HUES6 (cell line): ENCODE results near the gene SEC61A2.

Experiments used
- H3K27ac ChIP-seq: 2 replicates; pipeline ENCODE4 v1.7.0; 2013; ENCODE audit warnings: low read depth, mild to moderate bottlenecking, low read length, inconsistent platforms
- H3K27me3 ChIP-seq: 2 replicates; pipeline ENCODE4 v1.6.1; 2013; ENCODE audit warnings: low read length; ENCODE audit not compliant: control insufficient read depth, insufficient read depth
- H3K36me3 ChIP-seq: 2 replicates; pipeline ENCODE4 v1.6.1; 2013; ENCODE audit warnings: low read length; ENCODE audit not compliant: control insufficient read depth, insufficient read depth
- H3K4me1 ChIP-seq: 2 replicates; pipeline ENCODE4 v1.6.1; 2013; ENCODE audit warnings: low read length; ENCODE audit not compliant: control insufficient read depth, insufficient read depth
- H3K4me3 ChIP-seq: 2 replicates; pipeline ENCODE4 v1.5.1; 2013; ENCODE audit warnings: low read depth, low read length
- H3K9ac ChIP-seq: one replicate; pipeline ENCODE4 v1.6.1; 2013; ENCODE audit warnings: mild to moderate bottlenecking, low read length
- H3K9me3 ChIP-seq: 2 replicates; pipeline ENCODE4 v1.6.1; 2013; ENCODE audit warnings: low read depth, low read length; ENCODE audit not compliant: control insufficient read depth, insufficient read depth

SEC61A2 gene

DNA sequence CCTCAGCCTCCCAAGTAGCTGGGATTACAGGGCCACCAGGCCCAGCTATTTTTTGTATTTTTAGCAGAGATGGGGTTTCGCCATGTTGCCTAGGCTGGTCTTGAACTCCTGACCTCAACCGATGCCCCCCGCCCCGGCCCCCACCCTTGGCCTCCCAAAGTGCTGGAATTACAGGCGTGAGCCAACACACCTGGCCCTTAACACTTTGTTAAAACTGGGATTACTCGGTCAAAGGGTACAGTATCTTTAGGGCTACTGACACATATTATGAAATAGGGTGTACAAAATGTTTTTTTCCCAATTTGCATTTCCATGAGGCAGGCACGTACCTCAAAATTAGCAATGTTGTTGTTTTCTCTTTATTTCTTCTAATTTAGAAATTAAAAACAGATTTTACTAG lies 54.7 kb downstream of the SEC61A2 start:
- H3K4me1 ChIP-seq = peaks cover 20% of the 10 kb centered on the region
- H3K4me3 ChIP-seq = no peak overlapping the region
- no peak overlapping the region for H3K9ac ChIP-seq
- no peaks in the 10 kb centered on the region for H3K9me3 ChIP-seq
- H3K36me3 ChIP-seq = peaks cover 46% of the 10 kb centered on the region
- H3K27ac ChIP-seq = no peak overlapping the region
- no peaks in the 10 kb centered on the region for H3K27me3 ChIP-seq

DNA sequence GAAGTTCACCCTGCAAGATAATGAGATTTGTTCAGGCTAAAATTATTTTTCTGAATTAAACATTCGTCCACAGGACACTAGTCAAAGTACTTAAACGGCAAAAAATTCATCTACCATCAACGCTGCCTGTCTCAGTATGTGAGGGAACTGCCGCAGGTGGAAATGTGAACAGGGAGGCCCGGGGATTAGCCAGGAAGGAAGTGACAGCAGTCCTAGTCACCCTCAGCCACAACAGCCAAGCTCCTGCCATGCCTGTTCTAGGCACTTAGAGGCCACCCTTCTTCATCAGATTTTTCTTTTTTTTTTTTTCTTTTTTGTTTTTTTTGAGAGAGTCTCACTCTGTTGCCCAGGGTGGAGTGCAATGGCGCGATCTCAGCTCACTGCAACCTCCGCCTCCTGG lies 56.8 kb downstream of the SEC61A2 start:
- Histone ChIP-seq H3K9me3 (no peaks in the 10 kb centered on the region), H3K27me3 (no peaks in the 10 kb centered on the region), H3K4me3 (no peak overlapping the region), H3K27ac (no peak overlapping the region), H3K4me1 (peaks cover 5% of the 10 kb centered on the region; the same call in 1 of the 2 replicates), H3K9ac (no peak overlapping the region), H3K36me3 (peaks cover 39% of the 10 kb centered on the region)

DNA sequence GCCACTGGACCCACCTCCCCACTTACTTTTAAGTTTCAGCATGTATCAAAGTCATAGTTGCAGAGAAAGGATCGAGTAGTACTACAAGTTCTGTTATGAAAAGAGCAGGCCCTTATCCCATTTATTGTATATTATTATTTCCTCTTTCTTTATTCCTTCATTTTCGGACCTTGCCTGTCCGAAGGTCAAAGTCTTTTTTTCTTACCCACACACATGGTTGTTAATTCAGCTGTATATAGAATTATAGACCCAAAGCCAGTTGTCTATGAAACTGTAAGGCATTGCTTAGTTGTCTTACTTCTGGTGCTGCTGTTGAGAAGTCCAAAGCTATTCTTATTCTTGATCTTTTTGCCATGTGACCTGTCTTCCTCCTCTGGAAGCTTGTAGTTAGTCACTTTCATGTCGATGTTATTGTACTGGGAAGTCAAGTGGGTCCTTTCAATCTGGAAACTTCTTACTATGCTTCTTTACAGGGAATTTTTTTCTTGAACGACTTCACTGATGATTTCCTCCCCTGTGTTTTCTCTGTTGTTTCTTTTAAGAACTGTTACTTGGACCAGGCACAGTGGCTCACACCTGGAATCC lies 57.9 kb downstream of the SEC61A2 start:
- H3K4me1 ChIP-seq = 0 out of 2 replicates have a peak, but pooled peaks cover 4% of the 10 kb centered on the region
- H3K27me3 ChIP-seq = no peaks in the 10 kb centered on the region
- H3K9me3 ChIP-seq = no peaks in the 10 kb centered on the region
- peaks cover 45% of the 10 kb centered on the region for H3K36me3 ChIP-seq
- H3K9ac ChIP-seq = no peak overlapping the region
- no peak overlapping the region for H3K4me3 ChIP-seq
- no peak overlapping the region for H3K27ac ChIP-seq

DNA sequence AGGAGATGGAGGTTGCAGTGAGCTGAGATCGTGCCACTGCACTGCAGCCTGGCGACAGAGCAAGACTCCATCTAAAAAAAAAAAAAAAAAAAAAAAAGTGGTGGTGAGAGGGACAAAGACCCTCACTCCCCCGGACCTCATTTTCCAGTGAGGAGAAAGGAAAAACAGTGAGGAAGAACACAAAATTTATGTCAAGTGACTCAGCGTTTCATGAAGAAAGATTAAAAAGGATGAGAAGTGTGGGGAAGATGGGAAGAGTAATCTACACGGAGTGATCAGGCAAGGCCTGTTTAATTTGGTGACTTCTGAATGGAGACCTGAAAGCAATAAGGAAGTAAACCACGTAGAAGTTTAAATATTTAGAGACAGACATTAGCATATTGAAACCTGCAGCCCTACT lies 59.2 kb downstream of the SEC61A2 start:
- Histone ChIP-seq H3K4me1 (0 out of 2 replicates have a peak, but pooled peaks cover 4% of the 10 kb centered on the region), H3K27ac (no peak overlapping the region; the same call in 1 of the 2 replicates), H3K36me3 (peaks cover 42% of the 10 kb centered on the region), H3K4me3 (no peak overlapping the region), H3K9ac (no peak overlapping the region), H3K27me3 (no peaks in the 10 kb centered on the region), H3K9me3 (no peaks in the 10 kb centered on the region)

DNA sequence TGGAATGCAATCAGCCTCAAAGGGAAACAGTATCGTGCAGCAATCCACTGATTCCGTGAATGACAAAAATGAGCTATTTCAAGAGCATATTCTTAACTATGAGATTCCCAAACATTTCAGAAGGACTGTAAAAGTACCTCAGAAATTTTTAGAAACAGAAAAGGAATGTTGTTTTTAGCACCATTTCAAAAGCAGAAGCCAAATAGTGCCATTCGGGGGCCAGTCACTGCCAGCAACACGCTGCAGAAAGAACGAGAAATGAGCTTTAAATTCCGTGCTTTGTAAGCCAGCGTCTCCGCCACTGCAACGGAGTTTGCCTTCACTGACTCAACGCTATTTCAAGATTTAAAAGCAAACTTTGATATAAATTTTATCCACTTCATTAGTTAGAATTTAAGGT lies 59.9 kb downstream of the SEC61A2 start:
- H3K9ac ChIP-seq = no peak overlapping the region
- 0 out of 2 replicates have a peak, but pooled peaks cover 4% of the 10 kb centered on the region for H3K4me1 ChIP-seq
- no peaks in the 10 kb centered on the region for H3K9me3 ChIP-seq
- peak overlapping the region; percentile 41; the same call in 1 of the 2 replicates for H3K27ac ChIP-seq
- no peak overlapping the region for H3K4me3 ChIP-seq
- peaks cover 39% of the 10 kb centered on the region for H3K36me3 ChIP-seq
- H3K27me3 ChIP-seq = no peaks in the 10 kb centered on the region

DNA sequence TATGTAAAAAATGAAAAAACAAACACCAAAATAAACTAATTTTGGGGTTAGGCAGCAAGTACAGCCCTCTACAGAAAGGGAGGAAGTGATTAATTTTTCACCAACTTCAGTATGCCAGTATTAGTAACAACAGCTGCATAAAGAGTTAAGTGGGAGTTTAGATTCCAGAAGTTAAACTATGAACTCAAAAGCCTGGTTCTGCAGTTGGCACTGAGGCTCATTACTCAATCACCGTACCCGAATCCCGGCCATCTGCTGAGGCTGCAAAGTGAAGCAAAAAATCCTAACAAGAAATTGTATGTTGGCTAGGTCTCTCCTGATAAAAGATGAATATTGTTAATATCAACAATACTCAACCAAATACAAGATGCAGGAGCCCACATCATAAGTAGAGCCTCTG lies 62.2 kb downstream of the SEC61A2 start:
- H3K4me3 ChIP-seq = no peak overlapping the region
- no peak overlapping the region for H3K9ac ChIP-seq
- H3K27ac ChIP-seq = no peak overlapping the region
- peaks cover 19% of the 10 kb centered on the region for H3K36me3 ChIP-seq
- no peaks in the 10 kb centered on the region for H3K9me3 ChIP-seq
- H3K4me1 ChIP-seq = 0 out of 2 replicates have a peak, but pooled peaks cover 4% of the 10 kb centered on the region
- no peaks in the 10 kb centered on the region for H3K27me3 ChIP-seq

DNA sequence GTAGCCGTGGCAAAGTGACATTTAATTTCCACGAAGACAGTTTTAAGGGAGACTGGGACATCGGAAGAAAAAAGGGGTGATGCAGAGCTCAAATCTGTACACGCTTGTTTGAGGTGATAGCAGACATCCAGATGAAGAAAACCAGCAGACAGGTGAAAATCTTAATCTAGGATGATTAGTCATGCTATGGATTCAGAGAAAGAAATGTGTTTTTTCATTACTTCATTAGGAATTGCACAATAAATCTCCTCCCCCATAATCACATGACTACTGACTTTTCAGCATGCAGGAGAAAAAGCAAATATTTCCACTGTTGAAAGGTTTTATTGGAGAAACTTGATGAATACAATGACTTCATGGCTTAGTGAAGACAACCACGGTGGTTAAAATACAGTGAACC lies 63.7 kb downstream of the SEC61A2 start:
- Histone ChIP-seq H3K4me1 (0 out of 2 replicates have a peak, but pooled peaks cover 4% of the 10 kb centered on the region), H3K27me3 (no peaks in the 10 kb centered on the region), H3K27ac (no peak overlapping the region), H3K36me3 (peaks cover 10% of the 10 kb centered on the region), H3K4me3 (no peak overlapping the region), H3K9ac (no peak overlapping the region), H3K9me3 (no peaks in the 10 kb centered on the region)

DNA sequence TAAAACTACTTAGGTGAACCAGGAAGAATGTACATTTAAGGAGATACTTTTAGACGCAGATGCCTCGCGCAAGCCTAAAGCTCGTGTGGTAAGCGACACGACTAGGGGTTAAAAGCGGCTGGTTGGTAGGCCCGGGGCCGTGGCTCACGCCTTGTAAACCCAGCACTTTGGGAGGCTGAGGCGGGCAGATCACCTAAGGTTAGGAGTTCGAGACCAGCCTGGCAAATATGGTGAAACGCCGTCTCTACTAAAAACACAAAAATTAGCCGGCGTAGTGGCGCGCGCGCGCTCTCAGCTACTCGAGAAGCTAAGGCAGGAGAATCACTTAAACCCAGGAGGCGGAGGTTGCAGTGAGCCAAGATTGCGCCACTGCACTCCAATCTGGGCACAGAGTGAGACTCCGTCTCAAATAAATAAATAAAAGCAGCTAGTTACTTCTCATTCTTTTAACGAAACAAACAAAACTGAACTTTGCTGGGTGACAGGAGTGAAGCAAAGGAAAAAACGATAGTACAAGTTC lies 65.3 kb downstream of the SEC61A2 start:
- H3K4me1 ChIP-seq = no peaks in the 10 kb centered on the region
- H3K9me3 ChIP-seq = no peaks in the 10 kb centered on the region
- peak overlapping the region; percentile 94 for H3K9ac ChIP-seq
- H3K4me3 ChIP-seq = peak overlapping the region; percentile 88
- H3K36me3 ChIP-seq = peaks cover 21% of the 10 kb centered on the region
- H3K27ac ChIP-seq = peak overlapping the region; percentile 89
- H3K27me3 ChIP-seq = no peaks in the 10 kb centered on the region

DNA sequence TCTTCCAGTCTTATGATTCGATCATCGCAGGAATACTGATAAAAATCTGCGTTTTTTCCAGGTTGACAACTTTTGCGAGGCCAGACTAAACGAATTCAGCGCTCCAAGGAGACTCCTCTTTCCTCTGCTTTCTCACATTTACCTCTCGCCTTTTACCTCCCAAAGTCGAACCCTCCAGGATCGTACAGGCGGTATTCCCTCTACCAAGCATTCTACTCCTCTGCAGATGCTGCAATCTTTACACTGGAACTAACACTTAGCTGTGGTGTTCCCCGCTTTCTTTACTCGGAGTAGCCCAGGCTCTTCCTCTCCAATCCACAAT lies 65.8 kb downstream of the SEC61A2 start:
- H3K9ac ChIP-seq = peak overlapping the region; percentile 94
- H3K27me3 ChIP-seq = no peaks in the 10 kb centered on the region
- H3K36me3 ChIP-seq = peaks cover 22% of the 10 kb centered on the region
- H3K4me3 ChIP-seq = peak overlapping the region; percentile 88
- H3K9me3 ChIP-seq = no peaks in the 10 kb centered on the region
- no peaks in the 10 kb centered on the region for H3K4me1 ChIP-seq
- peak overlapping the region; percentile 89 for H3K27ac ChIP-seq

DNA sequence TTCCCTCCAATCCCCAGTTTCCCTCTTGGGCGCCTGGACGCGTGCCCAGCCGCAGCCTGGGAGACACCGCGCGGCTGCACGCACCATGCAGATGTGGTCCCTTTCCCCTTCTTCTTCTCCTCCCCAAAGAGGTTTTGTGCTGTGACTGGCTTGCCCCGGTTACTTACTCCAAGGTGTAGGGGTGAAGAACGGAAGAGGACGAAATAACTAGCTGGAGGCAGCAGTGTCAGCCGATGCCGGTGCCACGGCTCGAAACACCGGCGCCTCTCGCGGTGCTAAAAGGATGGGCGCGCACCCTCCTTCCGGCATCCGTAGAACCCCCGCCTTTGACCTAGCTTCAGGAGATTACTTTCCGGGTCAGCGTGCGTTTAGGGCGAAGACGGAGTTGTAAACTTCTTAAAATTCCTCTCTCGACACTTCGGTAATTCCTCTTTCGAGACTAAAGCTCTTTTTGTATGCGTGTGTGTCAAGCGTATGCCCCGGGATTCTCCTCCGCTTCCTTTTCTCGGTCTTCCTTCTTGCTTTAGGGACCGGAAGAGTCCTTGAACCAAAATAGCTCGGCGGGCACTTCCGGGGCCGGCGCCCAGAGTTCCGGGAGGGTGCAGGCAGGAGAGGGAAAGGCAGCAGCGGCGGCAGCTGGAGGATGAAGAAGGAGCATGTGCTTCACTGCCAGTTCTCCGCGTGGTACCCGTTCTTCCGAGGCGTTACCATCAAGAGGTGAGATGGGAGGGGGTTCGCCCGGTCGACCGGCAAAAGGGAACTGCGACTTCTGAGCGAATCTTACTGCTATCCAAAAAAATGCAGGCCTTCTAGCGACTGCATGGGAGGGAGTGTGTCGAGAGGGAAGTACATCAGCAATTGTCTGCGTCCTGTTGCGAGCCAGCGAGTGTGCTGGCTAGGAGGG lies 66.4 kb downstream of the SEC61A2 start, which contains the start of the genes CDC123 and NUDT5:
TSS of gene CDC123 (plus strand) at position 586 of the 904 bp plus-strand sequence. CDS start at position 644, 58 bp downstream.
TSS of gene NUDT5 (minus strand) at position 289 of the 904 bp plus-strand sequence. CDS start 9,600 bp downstream, outside the sequence.
- H3K36me3 ChIP-seq = peaks cover 28% of the 10 kb centered on the region
- H3K27ac ChIP-seq = peak within 1 kb of the TSS; percentile 89
- no peaks in the 10 kb centered on the region for H3K9me3 ChIP-seq
- no peaks in the 10 kb centered on the region for H3K27me3 ChIP-seq
- peak within 1 kb of the TSS; percentile 94 for H3K9ac ChIP-seq
- peak within 1 kb of the TSS; percentile 88 for H3K4me3 ChIP-seq
- no peaks in the 10 kb centered on the region for H3K4me1 ChIP-seq
